NCI-H1930 (cell line): ENCODE measurements around the gene CNGB1.
"Not testable (repeated sequence)": the region's sequence is repeated elsewhere in the genome, so short reads cannot be mapped to it uniquely, and the experiment has no call there.

Source experiments
- DNase-seq, 2 experiments: peaks; one replicate each; lab custom pipeline; 2025; lab: John Stamatoyannopoulos, UW

CNGB1 gene

GRCh38 chr16:57862698-57863433 lies 108.1 kb downstream of the CNGB1 start:
- DNase-seq = no peak

GRCh38 chr16:57859331-57859730 lies 111.6 kb downstream of the CNGB1 start:
- no peak for DNase-seq

DNA sequence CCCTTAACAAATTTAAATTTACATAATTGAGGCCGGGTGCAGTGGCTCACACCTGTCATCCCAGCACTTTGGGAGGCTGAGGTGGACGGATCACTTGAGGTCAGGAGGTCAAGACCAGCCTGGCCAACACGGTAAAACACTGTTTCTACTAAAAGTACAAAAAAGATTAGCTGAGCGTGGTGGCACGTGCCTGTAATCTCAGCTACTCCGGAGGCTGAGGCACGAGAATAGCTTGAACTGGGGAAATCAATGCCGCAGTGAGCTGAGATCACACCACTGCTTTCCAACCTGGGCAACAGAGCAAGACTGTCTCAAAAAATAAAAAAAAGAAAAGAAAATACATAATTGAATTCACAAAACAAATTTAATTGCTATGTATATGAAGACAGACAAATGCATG lies 112.3 kb downstream of the CNGB1 start:
- no peak for DNase-seq

DNA sequence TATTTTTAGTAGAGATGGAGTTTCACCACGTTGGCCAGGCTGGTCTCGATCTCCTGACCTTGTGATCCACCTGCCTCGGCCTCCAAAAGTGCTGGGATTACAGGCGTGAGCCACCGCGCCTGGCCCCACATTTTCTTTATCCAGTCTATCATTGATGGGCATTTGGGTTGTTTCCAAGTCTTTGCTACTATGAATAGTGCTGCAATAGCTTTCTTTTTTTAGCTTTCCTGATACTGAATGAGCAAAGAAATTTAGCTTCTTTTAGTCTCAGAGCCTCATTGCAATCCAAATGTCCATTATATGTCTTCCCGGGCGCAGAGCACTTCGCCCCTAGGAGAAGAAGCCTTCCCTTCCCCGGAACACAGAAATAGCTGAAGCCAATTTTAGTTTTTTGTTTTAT lies 112.9 kb downstream of the CNGB1 start:
- DNase-seq = not testable (repeated sequence)

DNA sequence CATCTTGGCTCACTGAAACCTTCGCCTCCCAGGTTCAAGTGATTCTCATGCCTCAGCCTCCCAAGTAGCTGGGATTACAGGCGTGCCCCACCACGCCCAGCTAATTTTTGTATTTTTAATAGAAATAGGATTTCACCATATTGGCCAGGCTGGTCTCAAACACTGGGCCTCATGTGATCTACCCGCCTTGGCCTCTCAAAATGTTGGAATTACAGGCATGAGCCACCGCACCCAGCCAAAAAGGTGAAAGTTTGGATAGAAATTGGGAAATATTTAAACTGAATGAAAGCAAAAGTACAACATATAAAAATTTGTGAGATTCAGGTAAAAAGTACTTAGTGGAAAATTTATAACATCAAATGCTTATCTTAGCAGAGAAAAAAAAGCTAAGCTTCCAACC lies 115.7 kb downstream of the CNGB1 start:
- no peak for DNase-seq

GRCh38 chr16:57852189-57852588 lies 118.7 kb downstream of the CNGB1 start:
- no peak for DNase-seq

DNA sequence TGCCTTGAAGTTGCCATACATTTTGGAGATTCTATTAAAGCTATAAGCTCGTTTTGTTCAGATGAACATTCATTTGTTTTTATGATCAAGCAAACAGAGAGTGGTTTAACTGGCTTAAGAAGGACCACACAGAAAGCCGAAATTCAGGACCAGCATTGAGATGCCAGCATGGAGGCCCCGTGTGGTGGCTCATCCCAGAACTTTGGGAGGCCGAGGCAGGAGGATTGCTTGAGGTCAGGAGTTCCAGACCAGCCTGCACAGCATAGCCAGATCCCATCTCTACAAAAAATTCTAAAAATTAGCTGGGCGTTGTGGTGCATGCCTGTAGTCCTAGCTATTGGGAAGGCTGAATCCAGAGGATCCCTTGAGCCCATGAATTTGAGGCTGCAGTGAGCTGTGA lies 122.7 kb downstream of the CNGB1 start:
- DNase-seq = no peak

GRCh38 chr16:57846931-57847330 lies 124.0 kb downstream of the CNGB1 start:
- not testable (repeated sequence) for DNase-seq

DNA sequence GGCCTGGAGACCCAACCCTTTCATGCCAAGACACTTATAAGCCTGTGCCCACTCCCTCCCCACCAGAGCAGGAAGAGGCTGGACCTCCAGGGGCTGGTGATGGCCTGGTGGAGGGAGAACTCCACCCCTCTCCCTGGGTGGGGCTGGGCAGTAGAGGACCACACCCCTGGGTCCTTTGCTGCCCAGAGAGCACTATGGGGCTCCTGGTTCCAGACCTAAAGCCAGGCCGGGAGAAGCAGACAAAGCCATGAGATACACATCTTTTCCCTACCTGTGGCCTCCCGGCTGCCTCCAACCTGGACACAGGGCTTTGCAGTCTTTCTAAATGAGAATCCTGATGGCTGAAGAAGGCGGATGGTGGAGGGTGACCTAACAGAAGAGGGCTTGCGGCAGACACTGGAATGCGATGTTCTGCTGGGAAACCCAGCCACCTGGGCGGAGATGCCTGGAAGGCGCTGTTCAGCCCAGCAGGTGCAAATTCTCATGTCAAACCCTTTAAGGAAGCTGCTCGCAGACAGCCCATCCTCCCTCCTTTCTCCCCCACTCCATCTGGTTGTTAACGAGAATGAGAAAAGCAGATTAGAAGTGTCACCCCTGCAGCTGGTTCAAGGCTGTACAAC lies 124.7 kb downstream of the CNGB1 start:
- no peak for DNase-seq

GRCh38 chr16:57845115-57845514 lies 125.8 kb downstream of the CNGB1 start:
- DNase-seq = no peak

DNA sequence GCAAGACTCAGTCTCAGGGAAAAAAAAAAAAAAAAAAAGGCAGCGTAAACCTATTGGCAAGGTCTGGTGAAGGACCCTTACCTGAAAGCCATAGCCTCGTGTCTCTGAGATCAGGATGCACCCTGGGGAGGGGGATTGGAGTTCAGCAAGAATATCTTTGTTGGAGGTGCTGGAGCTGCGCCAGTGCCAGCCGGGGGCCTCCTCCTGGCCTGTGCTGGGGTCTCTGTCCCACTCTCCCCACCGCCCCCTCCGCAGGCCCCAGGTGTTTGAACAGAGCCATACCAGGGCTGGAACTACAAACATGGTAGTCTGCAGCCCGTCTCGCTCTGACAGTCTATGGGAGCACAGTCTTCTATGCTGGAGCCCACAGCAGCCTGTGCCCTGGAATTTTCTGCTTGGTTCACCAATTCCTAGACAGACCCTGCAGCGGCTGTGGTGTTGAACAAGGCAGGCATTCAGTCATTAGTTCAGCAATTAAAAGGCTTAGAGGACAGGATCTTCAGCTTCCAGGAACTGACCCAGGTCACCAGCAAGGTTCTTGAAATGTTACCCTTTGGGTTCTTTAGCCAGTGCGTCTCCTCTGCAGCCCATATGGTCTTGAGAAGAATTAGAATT lies 126.4 kb downstream of the CNGB1 start:
- no peak for DNase-seq

DNA sequence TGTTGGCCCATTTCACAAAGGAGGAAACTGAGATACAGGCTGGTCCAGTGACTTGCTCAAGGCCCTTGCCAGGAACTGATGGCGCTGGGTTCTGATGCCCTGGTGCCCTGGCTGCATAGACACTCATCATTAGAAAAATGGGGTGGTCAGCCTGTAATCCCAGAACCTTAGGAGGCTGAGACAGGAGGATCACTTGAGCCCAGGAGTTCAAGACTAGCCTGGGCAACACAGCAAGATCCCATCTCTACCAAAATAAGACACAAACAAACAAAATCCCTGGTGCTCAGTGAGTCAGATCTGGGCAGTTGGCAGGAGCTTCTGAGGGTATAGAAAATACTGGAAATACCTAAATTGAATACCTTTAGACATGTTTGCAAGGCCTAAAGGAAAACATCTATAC lies 127.5 kb downstream of the CNGB1 start:
- DNase-seq = no peak

- no peak for DNase-seq
Observed at GRCh38 chr16:57842601-57843000, 128.3 kb downstream of the CNGB1 start.

- no peak for DNase-seq
Observed at GRCh38 chr16:57840833-57841232, 130.1 kb downstream of the CNGB1 start.

DNA sequence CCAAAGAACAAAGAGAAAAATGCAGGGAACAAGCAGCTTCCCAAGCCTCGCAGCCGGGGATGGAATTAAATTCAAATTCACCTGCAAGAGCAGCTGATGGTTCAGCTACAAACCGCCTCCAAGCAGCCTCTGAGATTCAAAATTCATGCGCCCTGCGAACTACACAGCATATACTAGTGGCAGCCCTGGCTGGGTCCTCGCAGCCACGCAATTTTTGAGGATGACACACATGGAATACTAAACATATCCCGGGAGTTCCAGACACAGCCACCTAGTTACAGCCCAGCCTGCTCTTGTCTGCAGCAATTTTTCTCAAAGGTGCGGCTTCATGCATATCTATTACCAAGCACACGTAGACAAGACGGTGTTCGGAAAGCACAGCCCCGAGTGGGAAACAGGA lies 132.8 kb downstream of the CNGB1 start:
- no peak for DNase-seq

GRCh38 chr16:57837305-57838125 lies 133.4 kb downstream of the CNGB1 start:
- DNase-seq = no peak

DNA sequence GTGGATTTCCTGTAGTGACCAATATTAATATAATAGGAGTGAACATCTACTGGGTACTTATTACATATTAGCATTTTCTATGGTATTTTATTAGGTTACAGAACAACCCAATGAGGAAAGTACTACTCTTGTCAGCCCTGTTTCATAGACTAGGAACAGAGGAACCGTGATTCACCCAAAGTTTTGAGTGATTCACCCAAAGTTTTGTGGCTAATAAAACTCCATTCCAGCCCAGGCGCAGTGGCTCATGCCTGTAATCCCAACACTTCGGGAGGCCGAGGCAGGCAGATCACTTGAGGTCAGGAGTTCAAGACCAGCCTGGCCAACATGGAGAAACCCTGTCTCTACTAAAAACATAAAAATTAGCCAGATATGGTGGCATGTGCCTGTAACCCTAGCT lies 135.5 kb downstream of the CNGB1 start:
- DNase-seq = not testable (repeated sequence)

GRCh38 chr16:57834936-57835335 lies 136.0 kb downstream of the CNGB1 start:
- DNase-seq = no peak
